CD14-positive monocyte (primary cell): ENCODE data around the gene KRTDAP. TPM values are rescaled to one million over a fixed set of nuclear protein-coding genes. Genes with fewer than 3 reads are reported as not detected.

Experiments used
- DNase-seq, 3 donors: peaks; one replicate each; pipeline ENCODE4 v3.0.0-alpha.2; 2011 to 2022
- H2AFZ ChIP-seq: 2 replicates; pipeline ENCODE4 v1.6.0; 2012; ENCODE audit warnings: mild to moderate bottlenecking, low read depth, low read length, inconsistent platforms; ENCODE audit not compliant: insufficient read depth, poor library complexity, severe bottlenecking
- H3K27ac ChIP-seq, 2 donors: 1 replicate in 1 of 2; 2 replicates in 1 of 2; pipeline ENCODE4 v1.5.1; 2012 to 2013; ENCODE audit warnings: low read length in 2 of 2, control low read depth in 1 of 2, inconsistent platforms in 1 of 2, low read depth in 1 of 2, mild to moderate bottlenecking in 1 of 2
- H3K27me3 ChIP-seq, 2 donors: one replicate each; pipeline versions ENCODE4 v1.6.0 to v1.6.1; 2011 to 2013; ENCODE audit warnings: low read length in 2 of 2; ENCODE audit not compliant: control insufficient read depth in 2 of 2, insufficient read depth in 2 of 2
- H3K36me3 ChIP-seq, 2 donors: replicated peaks in 1 of 2; 1 replicate in 1 of 2; 2 replicates in 1 of 2; pipeline versions ENCODE4 v1.5.1 to v1.6.1; 2012 to 2013; ENCODE audit warnings: low read length in 2 of 2, control low read depth in 1 of 2, inconsistent platforms in 1 of 2, mild to moderate bottlenecking in 1 of 2; ENCODE audit not compliant: insufficient read depth in 2 of 2, control insufficient read depth in 1 of 2
- H3K4me1 ChIP-seq, 2 donors: 1 replicate in 1 of 2; 2 replicates in 1 of 2; pipeline versions ENCODE4 v1.5.1 to v1.6.1; 2012 to 2013; ENCODE audit warnings: low read length in 2 of 2, control low read depth in 1 of 2, inconsistent platforms in 1 of 2, mild to moderate bottlenecking in 1 of 2, moderate library complexity in 1 of 2; ENCODE audit not compliant: insufficient read depth in 2 of 2, control insufficient read depth in 1 of 2
- H3K4me2 ChIP-seq: replicated peaks from 2 replicates; pipeline ENCODE3; 2012; ENCODE audit warnings: low read length, moderate library complexity, mild to moderate bottlenecking; ENCODE audit not compliant: poor library complexity, severe bottlenecking; ENCODE audit errors: extremely low read depth
- H3K4me3 ChIP-seq, 3 experiments: fragments of 200-600 bp in 1 of 3; sonication (generic) in 1 of 3; replicated peaks in 1 of 3; 1 replicate in 2 of 3; 2 replicates in 1 of 3; pipeline ENCODE4 v1.5.1; 2011 to 2013; ENCODE audit warnings: low read length in 3 of 3, mild to moderate bottlenecking in 3 of 3, control low read depth in 2 of 3, low read depth in 2 of 3, inconsistent platforms in 1 of 3, moderate library complexity in 1 of 3
- H3K79me2 ChIP-seq: 2 replicates; pipeline ENCODE4 v1.6.0; 2012; ENCODE audit warnings: mild to moderate bottlenecking, control low read depth, inconsistent platforms, low read length, moderate library complexity; ENCODE audit not compliant: insufficient read depth
- H3K9ac ChIP-seq: 2 replicates; pipeline ENCODE4 v1.6.0; 2017; ENCODE audit warnings: low read length, mild to moderate bottlenecking; ENCODE audit not compliant: insufficient read depth, poor library complexity, severe bottlenecking
- H3K9me3 ChIP-seq, 2 donors: replicated peaks in 1 of 2; 1 replicate in 1 of 2; 2 replicates in 1 of 2; pipeline versions ENCODE4 v1.5.1 to v1.6.1; 2012 to 2013; ENCODE audit warnings: low read length in 2 of 2, control low read depth in 1 of 2; ENCODE audit not compliant: control insufficient read depth in 1 of 2, insufficient read depth in 1 of 2
- H4K20me1 ChIP-seq: 2 replicates; pipeline ENCODE4 v1.6.0; 2012; ENCODE audit warnings: mild to moderate bottlenecking, low read length, control low read depth, moderate library complexity; ENCODE audit not compliant: insufficient read depth
- H3K27ac Mint-ChIP-seq, 7 donors: one replicate each; pipeline ENCODE4 v1.8.0; 2020; ENCODE audit warnings: mild to moderate bottlenecking in 7 of 7, mixed read lengths in 7 of 7, moderate library complexity in 6 of 7, inconsistent platforms in 2 of 7
- H3K27me3 Mint-ChIP-seq, 3 donors: one replicate each; pipeline ENCODE4 v1.8.0; 2021 to 2022; ENCODE audit warnings: low read depth in 3 of 3, mild to moderate bottlenecking in 3 of 3, mixed read lengths in 3 of 3, moderate library complexity in 3 of 3, inconsistent platforms in 1 of 3
- H3K36me3 Mint-ChIP-seq, 2 donors: one replicate each; pipeline ENCODE4 v1.8.0; 2020; ENCODE audit warnings: mixed read lengths in 2 of 2, inconsistent platforms in 1 of 2, mild to moderate bottlenecking in 1 of 2
- H3K4me1 Mint-ChIP-seq: one replicate; pipeline ENCODE4 v1.8.0; 2020; ENCODE audit warnings: mild to moderate bottlenecking, mixed read lengths
- H3K4me3 Mint-ChIP-seq, 2 donors: one replicate each; pipeline ENCODE4 v1.8.0; 2020; ENCODE audit warnings: mild to moderate bottlenecking in 2 of 2, mixed read lengths in 2 of 2, moderate library complexity in 1 of 2
- H3K9me3 Mint-ChIP-seq, 7 donors: one replicate each; pipeline ENCODE4 v1.8.0; 2020 to 2022; ENCODE audit warnings: mixed read lengths in 7 of 7, mild to moderate bottlenecking in 6 of 7, moderate library complexity in 6 of 7, inconsistent platforms in 2 of 7
- WGBS: methylation state at CpG from one replicate; pipeline ENCODE4 v1.1.5; 2013; ENCODE audit warnings: missing lambda C conversion rate; ENCODE audit not compliant: insufficient coverage; 5-methylcytosine and 5-hydroxymethylcytosine counted together
- intact Hi-C, 2 donors: fragments of 100-400 bp; cut with micrococcal nuclease; formaldehyde crosslinking; loops; one replicate each; pipeline versions ENCODE4 v1.15.0 to v1.15.1; 2023
- polyA plus RNA-seq, 3 donors: library from polyadenylated mRNA; depleted of rRNA in 1 of 3; unstranded in 2 of 3; stranded (reverse) in 1 of 3; fragments of 300-500 nt in 2 of 3; fragments of >200 nt in 1 of 3; fragmentation: Illumina TruSeq in 2 of 3; gene quantifications; 1 replicate in 2 of 3; 2 replicates in 1 of 3; pipeline ENCODE4 v1.2.3, GENCODE V29; 2012 to 2021
- TF ChIP-seq, protein P1 (sequence below): fragments of 200-600 bp; IDR thresholded peaks from one replicate; pipeline ENCODE4 v1.8.0; 2022; ENCODE audit warnings: antibody characterized with exemption, mild to moderate bottlenecking

Gene KRTDAP
- polyA plus RNA-seq, 3 donors, result not detected

DNA sequence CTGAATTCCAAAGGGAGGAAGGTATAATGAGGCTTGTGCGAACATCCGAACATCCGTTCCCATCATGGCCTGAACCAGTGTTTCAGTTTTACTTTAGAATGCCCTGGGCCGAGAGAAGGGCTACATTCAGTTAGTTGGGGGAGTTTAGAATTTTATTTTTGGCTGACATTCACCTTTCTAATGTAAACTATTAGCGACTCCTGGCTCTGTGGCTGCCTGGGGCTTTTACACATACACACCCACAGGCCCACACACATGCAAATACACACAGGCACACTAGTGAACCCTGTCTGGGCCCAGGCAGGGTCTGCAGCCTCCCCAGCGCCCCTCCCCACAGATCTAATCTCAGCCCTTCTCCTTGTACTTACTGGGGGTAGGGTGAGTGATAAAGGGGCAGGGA lies 49.0 kb upstream of the KRTDAP start:
- Mint-ChIP-seq H3K36me3 (peaks cover 7 to 8% of the 10 kb centered on the region in 2 donors), H3K27me3 (peaks cover 4 to 9% (median 8%) of the 10 kb centered on the region in 3 donors), H3K4me3 (no peak overlapping the region), H3K27ac (no peak overlapping the region), H3K4me1 (peaks cover 7% of the 10 kb centered on the region), H3K9me3 (no peaks in the 10 kb centered on the region)
- H3K36me3 ChIP-seq, result no peaks in the 10 kb centered on the region
- H3K9ac ChIP-seq, result no peak overlapping the region
- peaks cover 3% of the 10 kb centered on the region in 2 donors for H3K4me1 ChIP-seq
- TF ChIP-seq, protein P1, sequence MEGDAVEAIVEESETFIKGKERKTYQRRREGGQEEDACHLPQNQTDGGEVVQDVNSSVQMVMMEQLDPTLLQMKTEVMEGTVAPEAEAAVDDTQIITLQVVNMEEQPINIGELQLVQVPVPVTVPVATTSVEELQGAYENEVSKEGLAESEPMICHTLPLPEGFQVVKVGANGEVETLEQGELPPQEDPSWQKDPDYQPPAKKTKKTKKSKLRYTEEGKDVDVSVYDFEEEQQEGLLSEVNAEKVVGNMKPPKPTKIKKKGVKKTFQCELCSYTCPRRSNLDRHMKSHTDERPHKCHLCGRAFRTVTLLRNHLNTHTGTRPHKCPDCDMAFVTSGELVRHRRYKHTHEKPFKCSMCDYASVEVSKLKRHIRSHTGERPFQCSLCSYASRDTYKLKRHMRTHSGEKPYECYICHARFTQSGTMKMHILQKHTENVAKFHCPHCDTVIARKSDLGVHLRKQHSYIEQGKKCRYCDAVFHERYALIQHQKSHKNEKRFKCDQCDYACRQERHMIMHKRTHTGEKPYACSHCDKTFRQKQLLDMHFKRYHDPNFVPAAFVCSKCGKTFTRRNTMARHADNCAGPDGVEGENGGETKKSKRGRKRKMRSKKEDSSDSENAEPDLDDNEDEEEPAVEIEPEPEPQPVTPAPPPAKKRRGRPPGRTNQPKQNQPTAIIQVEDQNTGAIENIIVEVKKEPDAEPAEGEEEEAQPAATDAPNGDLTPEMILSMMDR, result no peak
- WGBS, result no CpG with 5 or more reads among the region's 6 CpGs
- H3K27ac ChIP-seq, result no peak overlapping the region
- intact Hi-C loops, result no loop called here
- no peaks in the 10 kb centered on the region for H3K9me3 ChIP-seq
- no peak for DNase-seq
- H3K27me3 ChIP-seq, result peaks cover 0 to 4% of the 10 kb centered on the region in 2 donors
- H3K79me2 ChIP-seq, result no peaks in the 10 kb centered on the region
- H3K4me2 ChIP-seq, result no peak overlapping the region
- no peak overlapping the region for H3K4me3 ChIP-seq
- H2AFZ ChIP-seq, result no peak overlapping the region
- H4K20me1 ChIP-seq, result no peaks in the 10 kb centered on the region

DNA sequence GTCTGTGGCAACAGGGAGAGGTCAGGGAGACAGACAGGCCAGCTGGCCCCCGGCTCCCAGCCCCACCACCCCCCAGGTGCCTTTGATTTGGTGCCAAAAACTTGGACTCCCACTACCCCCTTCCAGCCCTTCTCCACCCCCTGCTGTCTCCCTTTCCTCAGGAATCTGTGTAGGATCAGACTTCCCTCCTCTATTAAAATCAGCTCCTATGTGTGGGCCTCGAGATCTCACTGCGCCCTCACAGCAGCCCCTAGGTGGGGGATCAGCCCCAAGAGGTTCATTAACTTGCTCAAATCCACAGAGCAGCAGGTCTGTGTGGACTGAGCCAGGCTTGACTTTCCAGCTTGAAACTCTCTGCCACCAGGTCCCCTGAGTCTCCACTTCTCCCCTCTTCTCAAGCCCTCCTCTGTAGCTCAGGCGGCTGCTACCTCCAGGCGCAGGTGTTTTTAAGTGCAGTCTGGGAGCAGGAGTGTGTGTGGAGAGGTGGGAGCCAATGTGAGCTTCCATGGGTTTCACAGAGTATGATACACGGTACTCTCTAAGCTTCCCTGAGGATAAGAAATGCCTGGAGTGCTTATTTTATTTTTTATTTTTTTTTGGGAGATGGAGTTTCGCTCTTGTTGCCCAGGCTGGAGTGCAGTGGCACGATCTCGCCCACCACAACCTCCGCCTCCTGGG lies 44.7 kb upstream of the KRTDAP start:
- Mint-ChIP-seq H3K27ac (no peak overlapping the region), H3K36me3 (no peaks in the 10 kb centered on the region), H3K27me3 (peaks cover 21 to 30% (median 26%) of the 10 kb centered on the region in 3 donors), H3K4me1 (peaks cover 7% of the 10 kb centered on the region), H3K9me3 (no peaks in the 10 kb centered on the region), H3K4me3 (no peak overlapping the region)
- H3K9ac ChIP-seq, result no peak overlapping the region
- DNase-seq, result no peak
- no peaks in the 10 kb centered on the region for H3K36me3 ChIP-seq
- no peaks in the 10 kb centered on the region for H4K20me1 ChIP-seq
- no peak overlapping the region for H3K4me3 ChIP-seq
- no peak overlapping the region for H3K4me2 ChIP-seq
- intact Hi-C loops, result no loop called here
- TF ChIP-seq, protein P1, result no peak
- no peak overlapping the region for H2AFZ ChIP-seq
- H3K4me1 ChIP-seq, result peaks cover 7 to 11% of the 10 kb centered on the region in 2 donors
- no peaks in the 10 kb centered on the region for H3K9me3 ChIP-seq
- no peak overlapping the region for H3K27ac ChIP-seq
- no peaks in the 10 kb centered on the region for H3K79me2 ChIP-seq
- WGBS, result 80% methylated on average over 3 of the region's 10 CpGs
- H3K27me3 ChIP-seq, result peaks cover 0 to 15% of the 10 kb centered on the region in 2 donors
